ENCODE results near the gene COL23A1.

The COL23A1 gene

DNA sequence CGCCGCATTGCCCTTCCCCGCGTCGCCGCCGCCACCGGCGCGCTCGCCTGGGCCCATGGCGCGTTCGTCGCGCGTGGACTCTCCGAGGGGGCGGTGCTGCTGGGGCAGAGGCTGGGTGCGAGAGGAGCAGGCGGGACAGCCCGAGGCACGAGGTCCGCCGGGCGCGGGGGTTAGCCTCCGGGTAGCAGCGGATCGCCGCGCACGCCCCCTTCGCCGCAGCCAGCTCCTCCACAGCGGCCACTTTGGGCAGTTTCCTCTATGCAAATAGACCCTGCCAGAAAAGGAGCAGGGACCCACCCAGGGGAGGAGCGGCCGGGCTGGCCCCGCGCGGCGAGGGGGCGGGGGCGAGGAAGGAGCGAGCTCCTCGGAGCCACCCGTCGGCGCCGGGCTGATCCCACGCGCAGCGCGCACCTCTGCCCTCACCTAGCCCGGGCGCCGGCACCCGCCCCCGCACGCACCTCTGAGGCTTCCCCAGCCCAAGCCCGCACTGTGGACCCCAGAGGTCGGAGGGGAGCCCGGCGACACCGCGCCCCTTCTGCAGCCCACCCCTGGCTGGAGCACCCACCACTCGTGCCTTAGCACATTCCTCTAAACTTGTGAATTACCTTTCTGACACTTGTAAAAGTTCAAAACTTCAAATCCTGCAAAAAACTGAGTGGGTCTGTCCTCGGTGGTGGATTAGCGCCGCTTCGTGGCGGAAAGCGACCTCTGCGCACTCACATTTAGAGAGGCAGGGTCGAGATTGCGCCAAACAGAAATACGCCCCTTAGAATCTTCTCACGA is at the start of gene COL23A1:
COL23A1 (minus strand) TSS at position 253 of the 783 bp plus-strand sequence.
- DNase-seq, result peak; percentile 50

DNA sequence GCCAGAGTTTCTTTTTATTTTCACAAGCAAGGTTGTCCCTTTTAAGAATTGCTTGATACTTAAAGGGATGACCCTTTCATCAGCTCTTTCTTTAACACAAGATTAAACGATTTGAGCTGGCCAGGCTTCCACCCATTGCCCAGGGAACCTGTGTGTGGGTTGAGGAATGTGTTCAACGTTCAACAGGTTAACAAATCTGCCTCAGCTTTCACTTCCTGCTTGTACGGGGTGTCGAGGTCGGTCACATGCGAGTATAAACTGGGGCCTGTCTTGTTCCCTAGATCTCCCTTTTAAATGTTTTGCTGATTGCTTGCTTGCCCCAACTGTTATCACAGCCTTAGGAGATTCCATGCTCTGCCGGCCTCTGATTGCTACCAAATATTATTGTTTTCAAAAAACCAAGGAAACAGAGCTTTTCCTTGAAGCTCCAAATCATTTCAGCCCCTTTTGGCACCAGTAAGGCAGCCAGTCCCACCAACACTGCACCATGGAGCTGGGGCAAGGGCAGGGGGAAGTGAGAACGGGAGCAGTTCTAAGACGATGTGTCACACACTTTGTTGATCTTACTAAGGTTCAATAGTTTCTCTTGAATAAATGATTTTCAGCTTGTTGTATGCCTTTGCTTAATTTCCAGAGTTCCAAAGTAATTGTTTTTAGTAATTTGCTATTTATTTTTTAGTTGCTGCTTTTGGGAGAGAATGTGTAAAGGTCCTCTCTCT is 47.3 kb upstream of the COL23A1 start:
- DNase-seq, result no peak

DNA sequence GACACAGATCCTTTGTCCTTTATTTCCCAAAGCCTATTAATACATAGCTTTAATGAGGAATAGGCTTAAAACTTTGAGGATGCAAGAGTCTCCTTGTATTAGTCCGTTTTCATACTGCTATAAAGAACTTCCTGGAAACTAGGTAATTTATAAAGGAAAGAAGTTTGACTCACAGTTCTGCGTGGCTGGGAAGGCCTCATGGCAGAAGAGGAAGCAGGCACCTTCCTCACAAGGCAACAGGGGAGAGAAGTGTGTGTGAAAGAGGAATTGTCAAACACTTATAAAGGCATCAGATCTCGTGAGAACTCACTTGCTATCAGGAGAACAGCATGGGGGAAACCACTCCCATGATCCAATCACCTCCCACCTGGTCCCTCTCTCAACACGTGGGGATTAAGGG is 42.1 kb upstream of the COL23A1 start:
- DNase-seq, result no peak

DNA sequence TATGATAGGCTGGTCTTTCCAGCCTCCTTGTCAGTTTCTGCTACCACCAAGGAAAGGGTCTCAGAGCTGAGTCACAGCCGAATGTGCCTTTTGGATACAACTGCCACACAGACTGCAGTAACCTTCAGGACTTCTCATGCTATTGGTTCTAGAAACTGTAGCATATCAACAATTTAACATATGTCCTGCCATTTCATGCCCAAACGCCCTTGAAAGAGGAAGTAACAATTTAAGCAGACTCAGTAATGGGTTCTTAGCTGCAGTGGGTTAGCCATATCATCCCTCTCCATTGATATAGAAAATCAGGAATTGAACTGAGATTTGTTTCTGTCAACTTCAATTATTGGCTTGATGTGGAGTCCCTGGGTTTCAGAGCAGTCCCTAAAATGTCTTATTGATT is 40.8 kb upstream of the COL23A1 start:
- DNase-seq, result no peak

DNA sequence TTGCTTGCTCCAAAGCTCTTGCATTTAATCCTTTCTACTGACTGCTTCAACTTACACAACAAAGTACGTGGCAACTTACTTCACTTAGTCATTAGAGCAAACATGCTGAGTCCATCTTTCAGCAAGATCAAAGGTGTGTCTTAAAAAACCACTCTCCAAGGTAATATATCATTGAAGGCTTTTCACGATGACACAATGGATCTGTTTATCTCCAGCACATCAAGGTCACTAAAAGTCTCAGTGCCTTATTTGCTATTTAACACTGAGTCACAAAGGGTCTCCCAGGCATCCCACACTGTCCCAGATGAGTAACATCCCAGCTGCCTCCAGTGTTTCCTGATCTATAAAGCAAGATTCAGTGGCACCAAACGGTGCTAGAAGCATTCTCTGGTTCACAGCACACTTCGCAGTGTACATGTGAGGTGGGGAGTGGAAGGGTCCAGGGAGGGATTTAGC is 40.3 kb upstream of the COL23A1 start:
- peak; percentile 77 for DNase-seq

DNA sequence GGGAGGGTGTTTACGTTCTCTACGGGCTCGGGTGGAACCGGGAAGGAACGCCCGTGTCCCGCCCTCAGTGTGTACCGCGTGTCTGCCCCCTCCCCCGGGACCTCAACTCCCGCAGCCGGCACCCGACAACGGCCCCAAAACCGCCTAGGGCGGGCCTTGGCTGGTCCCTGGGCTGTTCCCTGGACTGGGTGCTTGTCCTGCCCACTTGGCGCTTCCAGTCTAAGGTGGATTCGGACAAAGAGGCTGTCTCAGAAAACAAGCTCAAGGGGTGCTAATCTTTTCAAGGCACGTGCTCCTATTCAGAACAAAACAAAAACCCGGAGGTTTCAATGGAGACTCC is 37.0 kb upstream of the COL23A1 start:
- no peak for DNase-seq

DNA sequence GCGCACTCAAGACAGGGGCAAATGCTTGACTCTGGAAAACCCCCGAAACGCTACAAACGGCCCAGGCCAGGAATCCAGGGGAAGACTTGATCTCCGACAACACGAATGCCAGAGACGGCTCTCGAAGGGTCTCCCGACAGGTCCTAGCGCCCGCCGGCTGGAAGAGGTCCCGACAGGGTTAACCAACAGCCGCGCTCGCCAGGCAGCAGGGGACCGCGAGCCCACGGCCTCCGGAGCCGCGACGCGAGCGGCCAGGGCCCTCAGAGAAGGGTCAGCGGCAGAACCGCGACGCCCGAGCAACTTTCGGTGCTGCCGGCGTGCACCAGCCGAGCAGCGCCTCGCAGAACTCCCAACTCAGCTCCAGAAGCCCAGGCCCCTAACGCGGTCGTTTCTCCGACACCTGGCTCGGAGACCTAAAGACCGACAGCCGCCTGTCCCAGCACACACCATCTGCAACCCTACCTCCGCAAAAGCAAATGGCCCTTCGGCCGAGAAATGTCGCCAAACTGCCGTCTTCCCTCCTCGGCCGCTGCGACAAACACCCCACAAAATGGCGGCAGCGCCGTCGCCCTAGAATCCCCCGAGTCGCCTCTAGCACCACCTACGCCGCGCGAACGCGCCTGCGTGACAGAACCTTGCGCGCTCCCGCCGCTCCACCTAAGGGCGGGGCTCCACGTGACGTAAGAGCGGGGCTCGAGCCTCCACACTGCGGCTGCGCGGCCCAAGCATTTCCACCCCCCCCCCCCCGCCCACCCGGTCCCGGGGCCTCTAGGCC is 36.5 kb upstream of the COL23A1 start, which contains the start of gene CLK4:
CLK4 (minus strand) TSS at position 567 of the 775 bp plus-strand sequence. CDS start 3,634 bp downstream, outside the sequence.
- DNase-seq, result peak; percentile 94

DNA sequence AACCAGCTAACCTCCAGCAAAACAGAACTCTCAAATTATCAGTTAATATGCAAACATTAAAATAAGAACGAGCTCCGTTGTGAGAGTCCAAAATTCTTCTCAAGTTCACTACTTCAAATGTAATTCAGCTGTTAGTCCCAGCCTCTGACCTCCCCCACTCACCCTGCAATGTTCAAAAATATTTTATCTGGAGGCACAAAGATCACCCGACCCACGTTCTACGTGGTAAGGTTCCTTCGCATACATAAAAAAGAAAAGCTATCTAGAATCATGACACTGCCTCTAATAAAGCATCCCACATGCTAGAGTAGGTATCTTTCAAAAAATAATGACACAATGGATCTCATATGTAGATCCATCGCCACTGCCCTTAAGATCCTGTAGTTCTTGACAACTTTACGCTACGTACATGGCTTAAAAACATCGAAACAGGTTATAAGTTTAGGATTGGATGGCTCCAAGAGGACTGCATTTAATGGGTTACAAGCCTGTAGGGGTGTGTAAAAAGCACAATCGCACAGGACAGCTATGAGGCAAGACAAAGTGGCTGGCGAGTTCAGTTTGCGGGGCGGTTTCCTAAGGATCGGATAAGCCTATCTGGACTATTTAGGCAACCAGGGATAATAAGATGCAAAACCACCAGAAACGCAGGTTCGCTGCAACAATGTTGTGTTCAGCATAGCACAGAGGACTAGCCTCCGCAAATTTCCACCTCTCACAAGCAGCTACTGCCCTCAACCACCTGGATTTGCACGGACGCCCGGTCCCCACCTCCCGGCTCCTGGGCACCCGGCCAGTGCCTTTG is 35.7 kb upstream of the COL23A1 start:
- peak; percentile 25 for DNase-seq

DNA sequence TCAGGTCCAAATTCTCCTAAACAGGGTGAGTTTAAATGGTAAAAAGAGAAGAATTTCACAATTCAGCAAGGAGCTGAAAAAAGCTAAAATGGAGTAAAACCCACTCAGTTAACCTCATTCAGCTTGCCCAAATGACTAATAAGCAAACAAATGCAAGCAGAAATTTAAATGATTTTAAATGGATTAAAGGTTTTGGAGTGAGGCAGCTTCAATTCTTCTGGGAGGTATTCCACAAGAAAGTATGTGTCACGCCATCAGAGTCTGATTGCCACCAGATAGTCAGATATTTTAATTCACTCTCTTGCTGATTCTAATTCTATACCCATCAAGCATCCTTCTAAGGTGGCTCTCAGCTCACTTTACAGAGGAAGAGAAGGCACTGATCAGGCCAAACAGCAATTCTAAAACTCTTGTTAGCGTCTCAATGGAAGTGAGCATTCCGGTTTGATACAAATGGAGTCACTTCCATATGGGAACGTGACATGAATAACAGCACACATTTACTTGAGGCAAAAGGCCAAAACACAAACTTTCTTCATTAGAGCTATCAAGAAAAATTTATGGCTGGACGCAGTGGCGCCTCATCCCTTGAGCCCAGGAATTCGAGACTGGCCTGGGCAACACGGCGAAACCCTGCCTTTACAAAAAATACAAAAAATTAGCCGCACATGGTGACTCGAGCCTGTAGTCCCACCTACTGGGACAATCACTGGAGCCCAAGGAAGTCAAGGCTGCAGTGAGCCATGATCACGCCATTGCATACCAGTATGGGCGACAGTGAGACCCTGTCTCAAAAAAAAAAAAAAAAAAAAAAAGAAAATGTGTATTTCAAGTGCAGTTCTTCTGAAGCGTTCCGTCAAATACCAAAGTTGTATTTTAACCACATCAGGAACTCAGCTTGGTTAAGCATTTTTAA is 34.7 kb upstream of the COL23A1 start:
- peak; percentile 64 for DNase-seq

DNA sequence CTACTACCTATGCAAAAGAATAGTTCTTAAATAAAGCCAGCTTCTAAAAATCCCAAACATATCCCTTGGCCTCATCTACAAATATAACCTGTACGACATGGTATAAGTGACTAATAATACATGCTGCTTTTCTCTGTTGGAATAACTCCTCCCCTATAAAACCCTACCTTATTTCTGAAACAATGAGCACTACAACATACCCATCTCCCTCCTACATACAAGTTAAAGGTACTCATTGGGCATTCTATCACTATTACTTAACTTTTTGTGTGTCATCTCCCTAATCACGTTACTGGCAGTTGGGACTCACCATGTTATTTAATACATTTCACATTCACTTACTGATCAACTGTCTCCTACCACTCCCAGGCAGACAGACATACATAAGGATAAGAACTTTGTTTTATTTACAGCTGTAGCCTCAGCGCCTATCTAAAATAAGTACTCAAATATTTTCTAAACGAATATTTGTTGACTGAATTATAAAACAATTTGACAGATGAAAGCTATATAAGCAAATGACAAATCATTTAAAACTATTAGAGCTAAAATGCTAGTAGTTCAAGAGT is 32.6 kb upstream of the COL23A1 start:
- DNase-seq, result no peak

DNA sequence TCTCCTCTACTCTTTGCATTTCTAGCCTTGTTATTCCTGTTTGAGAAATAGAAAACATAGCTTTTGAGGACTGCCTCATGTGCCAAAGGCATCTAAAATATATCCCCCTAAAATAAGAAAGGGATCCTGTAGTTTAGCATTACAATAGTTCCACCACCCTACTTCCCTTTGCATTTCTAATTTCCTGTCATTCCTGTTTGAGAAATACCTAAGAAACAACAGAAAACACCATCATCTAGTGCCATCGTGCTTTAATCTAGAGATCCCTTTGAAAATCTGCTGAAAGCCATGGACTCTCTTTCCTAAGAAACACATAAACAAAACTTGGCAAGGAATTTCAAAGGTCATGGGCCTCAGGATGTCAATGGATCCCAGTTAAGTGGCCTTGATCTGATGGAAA is 29.2 kb upstream of the COL23A1 start:
- no peak for DNase-seq

DNA sequence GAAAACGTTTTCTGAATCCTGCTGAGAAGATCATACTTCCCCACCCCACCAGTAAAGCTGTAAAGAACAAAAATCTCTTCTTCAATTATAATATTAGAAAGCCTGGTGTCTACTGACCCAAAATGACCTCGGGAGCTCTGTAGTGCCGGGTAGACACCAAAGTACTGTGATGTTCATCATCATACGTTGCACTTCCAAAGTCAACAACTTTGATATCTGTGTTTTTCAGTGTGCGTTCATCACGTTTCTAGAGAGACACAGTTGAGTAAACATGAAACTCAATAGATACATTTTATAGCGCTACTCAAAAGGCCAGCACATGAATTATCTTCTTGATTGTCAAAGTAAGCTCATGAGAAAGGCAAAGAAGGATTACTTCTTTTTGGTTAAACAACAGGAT is 22.1 kb upstream of the COL23A1 start:
- no peak for DNase-seq

DNA sequence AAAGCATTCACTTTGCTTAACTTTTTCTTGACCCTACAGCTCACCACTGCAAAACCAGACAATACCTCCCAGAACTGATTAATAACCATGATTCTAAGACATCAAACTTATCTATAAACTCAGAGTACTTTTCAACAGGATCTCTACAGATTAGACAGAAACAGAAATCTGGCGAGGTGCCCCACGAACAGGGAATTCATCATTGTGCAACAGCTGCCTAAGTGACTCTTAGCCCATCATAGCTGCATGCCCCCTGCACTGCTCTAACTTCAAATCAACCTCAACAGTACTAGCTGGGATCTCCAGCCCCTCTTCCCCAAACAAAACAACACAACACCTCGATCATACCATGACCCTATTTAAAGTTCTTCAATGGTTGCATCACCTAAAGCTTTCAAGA is 16.1 kb upstream of the COL23A1 start:
- no peak for DNase-seq

DNA sequence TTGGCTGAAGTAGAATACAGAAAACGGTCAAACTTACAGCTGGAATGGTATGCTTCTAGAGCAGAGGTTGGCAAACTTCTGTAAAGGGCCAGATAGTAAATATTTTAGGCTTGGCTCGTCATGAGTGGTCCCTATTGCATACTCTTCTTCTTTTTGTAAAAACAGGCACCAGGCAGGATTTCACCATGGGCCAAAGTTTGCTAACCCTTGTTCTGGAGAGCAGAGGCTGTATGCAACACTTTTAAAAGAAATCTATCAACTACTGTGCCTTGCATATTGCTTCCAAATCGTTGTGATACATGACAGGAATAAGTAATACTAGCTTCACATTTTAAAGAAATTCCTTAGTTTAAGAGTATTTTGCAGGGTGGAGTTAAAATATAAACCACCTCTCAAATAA is 15.6 kb upstream of the COL23A1 start:
- DNase-seq, result no peak

DNA sequence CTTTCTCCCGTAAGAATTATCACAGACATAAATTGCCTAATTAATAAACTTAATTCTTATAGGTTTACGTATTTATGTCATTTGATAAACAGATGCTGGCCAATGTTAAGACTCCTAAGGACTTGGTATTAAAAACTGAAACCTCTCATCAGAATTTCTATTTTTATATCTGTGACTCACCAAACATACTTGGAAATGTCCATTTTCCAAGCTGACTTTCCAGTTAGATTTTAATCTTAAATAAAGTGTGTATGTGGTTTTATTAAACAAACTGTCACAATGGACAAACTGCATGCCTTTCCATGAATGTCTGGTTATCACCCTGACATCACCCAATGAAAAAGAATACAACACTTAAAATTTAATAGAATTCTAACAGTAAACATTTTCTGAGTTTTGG is 12.6 kb upstream of the COL23A1 start:
- peak; percentile 10 for DNase-seq

DNA sequence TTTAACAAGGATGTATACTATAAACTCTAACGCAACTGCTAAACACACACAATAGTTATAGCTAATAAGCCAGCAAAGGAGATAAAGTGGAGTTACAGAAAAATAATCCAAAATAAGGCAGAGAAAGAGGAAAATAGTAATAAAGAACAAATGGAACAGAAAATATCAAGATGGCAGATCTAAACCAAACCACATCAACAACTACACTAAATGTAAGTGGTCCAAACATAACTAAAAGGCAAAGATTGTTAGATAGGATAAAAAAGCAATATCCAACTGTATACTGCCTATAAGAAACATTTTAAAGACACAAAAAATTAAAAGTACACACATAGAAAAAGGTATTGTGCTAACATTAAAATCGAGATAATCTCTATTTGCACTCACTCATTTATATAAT is 5.6 kb upstream of the COL23A1 start:
- no peak for DNase-seq

DNA sequence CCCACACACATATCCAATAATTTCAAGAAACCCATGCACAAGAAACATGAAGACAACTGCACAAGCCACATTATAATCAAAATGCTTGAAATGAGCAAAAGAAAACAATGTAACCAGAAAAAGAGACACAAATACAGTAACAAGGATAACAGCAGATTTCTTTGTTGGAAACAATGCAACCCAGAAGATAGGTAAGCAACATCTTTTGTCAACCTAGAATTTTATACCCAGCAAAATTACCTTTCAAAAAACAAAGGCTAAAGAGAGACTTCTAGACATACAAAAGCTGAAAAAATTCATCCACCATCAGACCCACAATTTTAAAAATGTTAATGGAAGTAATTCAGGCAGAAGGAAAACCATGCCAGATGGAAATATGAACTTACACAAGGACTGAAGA is 5.0 kb upstream of the COL23A1 start:
- DNase-seq, result no peak

DNA sequence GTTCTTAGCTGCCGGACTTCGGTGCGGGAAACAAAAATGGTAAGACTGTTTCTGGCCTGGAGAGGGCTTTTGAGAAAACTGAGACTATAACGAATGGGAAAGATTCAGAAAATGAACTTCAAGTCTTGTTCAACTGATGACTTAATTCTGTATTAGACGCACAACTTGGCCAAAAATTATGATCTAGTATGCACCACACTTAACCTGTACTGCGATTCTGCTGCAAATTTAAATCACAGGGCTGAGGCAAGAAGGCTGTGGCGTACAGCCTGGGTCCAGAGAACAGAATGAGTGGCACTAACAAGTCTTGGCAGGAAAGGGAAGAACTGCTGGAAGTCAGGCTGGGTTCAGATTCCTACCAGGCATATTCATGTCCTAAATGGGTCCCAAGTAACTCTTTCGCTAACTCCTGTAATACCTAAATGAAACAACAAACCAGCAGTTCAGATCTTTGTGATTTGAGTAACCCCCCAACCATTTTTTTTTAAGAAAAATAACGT is 781 bp upstream of the COL23A1 start:
- DNase-seq, result no peak

DNA sequence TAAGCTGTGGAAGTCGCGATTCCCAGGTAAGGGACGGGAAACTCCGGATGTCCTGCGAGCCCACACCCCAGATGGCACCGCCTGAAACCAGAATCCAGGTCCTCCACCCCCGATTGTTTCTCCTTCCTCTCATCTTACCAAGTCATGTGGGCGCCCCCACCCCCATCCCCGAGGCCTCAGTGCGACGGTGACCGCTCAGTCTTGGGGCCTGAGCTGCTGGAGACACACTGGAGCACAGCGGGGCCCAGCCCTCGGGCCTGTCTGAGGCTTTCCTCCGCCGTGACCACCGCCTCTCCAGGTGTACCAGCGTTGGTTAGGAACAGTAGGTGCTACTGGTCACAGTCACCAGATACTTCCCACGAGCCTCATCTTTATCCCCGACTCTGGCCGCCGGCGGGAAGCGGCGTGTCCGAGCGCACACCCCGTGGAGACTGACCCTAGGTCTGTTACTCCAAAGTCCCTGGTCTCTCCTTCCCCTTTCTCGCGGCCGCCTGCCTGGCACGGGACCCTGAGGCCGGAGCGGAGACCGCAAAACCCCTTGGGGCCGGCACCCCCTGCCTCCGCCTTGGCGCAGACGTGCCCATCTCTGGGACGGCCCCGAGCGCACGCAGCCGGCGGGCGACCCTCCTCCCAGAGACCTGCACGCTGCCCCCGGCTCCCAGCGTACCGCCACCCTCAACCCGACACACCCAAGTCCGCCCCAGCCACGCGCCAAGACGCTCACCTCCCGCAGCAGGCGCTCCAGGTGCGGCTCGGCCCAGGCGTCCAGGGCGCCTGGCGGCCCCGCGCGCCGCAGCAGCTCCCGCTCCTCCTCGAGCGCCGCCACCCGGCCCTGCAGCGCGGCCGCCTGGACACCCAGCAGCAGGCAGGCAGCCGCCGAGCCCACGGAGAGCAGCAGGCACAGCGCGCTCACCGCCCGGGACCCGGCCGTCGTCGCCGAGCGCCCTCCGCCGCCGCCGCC is 733 bp downstream of the COL23A1 start:
- peak; percentile 32 for DNase-seq

DNA sequence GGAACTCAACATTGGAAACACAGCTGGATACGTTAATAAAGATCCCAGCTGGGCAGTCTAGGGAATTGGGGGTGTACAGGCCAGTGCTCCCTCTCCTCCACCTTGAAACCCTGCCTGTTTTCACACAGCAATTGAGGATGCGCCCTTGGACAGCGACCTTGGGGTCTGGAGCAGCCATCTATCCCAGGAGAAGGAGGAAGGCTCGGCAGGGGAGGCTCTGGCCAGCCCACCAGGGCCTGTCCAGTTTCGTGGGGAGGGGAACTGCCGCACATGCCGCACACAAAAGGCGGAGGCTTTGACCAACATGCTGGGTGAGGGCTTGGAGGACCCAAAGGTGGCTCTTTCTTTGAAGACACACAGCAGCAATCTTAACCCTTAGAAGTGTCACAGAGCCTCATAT is 1.4 kb downstream of the COL23A1 start:
- no peak for DNase-seq
